RPMI7951 (cell line): ENCODE data around the gene LRPAP1. TPM values are rescaled to one million over a fixed set of nuclear protein-coding genes. Genes with fewer than 3 reads are reported as not detected.
"Not testable (repeated sequence)": the region's sequence is repeated elsewhere in the genome, so short reads cannot be mapped to it uniquely, and the experiment has no call there.

Experiments used
- DNase-seq: peaks from one replicate; pipeline ENCODE4 v3.0.0-alpha.2; 2012; ENCODE audit warnings: low read depth
- total RNA-seq: library from RNA; depleted of rRNA; stranded (reverse); fragments of >200 nt; shearing (Covaris generic); gene quantifications from 2 replicates; pipeline ENCODE4 v1.2.3, GENCODE V29; 2014

Gene LRPAP1
- total RNA-seq, 1 experiment from 2014 or later, result 50.0 TPM

GRCh38 chr4:3560465-3560864 is 28.2 kb upstream of the LRPAP1 start:
- DNase-seq, result not testable (repeated sequence)

GRCh38 chr4:3559381-3560290 is 27.4 kb upstream of the LRPAP1 start:
- DNase-seq, result not testable (repeated sequence)

GRCh38 chr4:3558514-3558836 is 26.3 kb upstream of the LRPAP1 start:
- not testable (repeated sequence) for DNase-seq

GRCh38 chr4:3557676-3558513 is 25.7 kb upstream of the LRPAP1 start:
- not testable (repeated sequence) for DNase-seq

GRCh38 chr4:3557088-3557492 is 24.9 kb upstream of the LRPAP1 start:
- DNase-seq, result not testable (repeated sequence)

- not testable (repeated sequence) for DNase-seq
Observed at GRCh38 chr4:3556244-3556867, 24.1 kb upstream of the LRPAP1 start.

GRCh38 chr4:3555459-3556070 is 23.3 kb upstream of the LRPAP1 start:
- DNase-seq, result not testable (repeated sequence)

- DNase-seq, result not testable (repeated sequence)
Observed at GRCh38 chr4:3551366-3551765, 19.1 kb upstream of the LRPAP1 start.

GRCh38 chr4:3550792-3551325 is 18.6 kb upstream of the LRPAP1 start:
- not testable (repeated sequence) for DNase-seq

GRCh38 chr4:3550041-3550440 is 17.8 kb upstream of the LRPAP1 start:
- not testable (repeated sequence) for DNase-seq

- not testable (repeated sequence) for DNase-seq
Observed at GRCh38 chr4:3549694-3550001, 17.4 kb upstream of the LRPAP1 start.

GRCh38 chr4:3548991-3549693 is 16.9 kb upstream of the LRPAP1 start:
- not testable (repeated sequence) for DNase-seq

GRCh38 chr4:3546721-3547120 is 14.5 kb upstream of the LRPAP1 start:
- DNase-seq, result peak; percentile 17

GRCh38 chr4:3545351-3545750 is 13.1 kb upstream of the LRPAP1 start:
- not testable (repeated sequence) for DNase-seq

- not testable (repeated sequence) for DNase-seq
Observed at GRCh38 chr4:3544259-3545025, 12.2 kb upstream of the LRPAP1 start.

- DNase-seq, result not testable (repeated sequence)
Observed at GRCh38 chr4:3543415-3543814, 11.2 kb upstream of the LRPAP1 start.

- DNase-seq, result not testable (repeated sequence)
Observed at GRCh38 chr4:3538906-3539305, 6.7 kb upstream of the LRPAP1 start.

- not testable (repeated sequence) for DNase-seq
Observed at GRCh38 chr4:3535812-3536211, 3.6 kb upstream of the LRPAP1 start.

- no peak for DNase-seq
Observed at GRCh38 chr4:3533423-3533820, 1.2 kb upstream of the LRPAP1 start.
